RWPE2 (cell line): ENCODE measurements around the gene DNAJC13.
"Not testable (repeated sequence)": the region's sequence is repeated elsewhere in the genome, so short reads cannot be mapped to it uniquely, and the experiment has no call there.

ENCODE experiments used
- ATAC-seq: fragments of 200-7000 bp; cut with Tn5 transposase; 3 replicates; pipeline ENCODE4 v1.9.1; 2021; ENCODE audit warnings: low read depth
- DNase-seq: peaks from one replicate; pipeline ENCODE4 v3.0.0-alpha.2; 2020; ENCODE audit warnings: low spot score
- H3K27ac ChIP-seq: fragments of 450-650 bp; 2 replicates; pipeline ENCODE4 v1.5.1; 2017; ENCODE audit warnings: mild to moderate bottlenecking; ENCODE audit not compliant: poor library complexity, severe bottlenecking
- H3K27me3 ChIP-seq: fragments of 250-450 bp; sonication (Bioruptor Pico); 2 replicates; pipeline ENCODE4 v1.5.1; 2021; ENCODE audit warnings: mild to moderate bottlenecking, moderate library complexity; ENCODE audit not compliant: insufficient read depth, poor library complexity, severe bottlenecking
- H3K36me3 ChIP-seq: fragments of 250-450 bp; sonication (Bioruptor Pico); 2 replicates; pipeline ENCODE4 v1.5.1; 2020; ENCODE audit warnings: low read depth, mild to moderate bottlenecking, moderate library complexity
- H3K4me1 ChIP-seq: fragments of 250-450 bp; sonication (Bioruptor Pico); 2 replicates; pipeline ENCODE4 v1.5.1; 2021; ENCODE audit warnings: mild to moderate bottlenecking, moderate library complexity; ENCODE audit not compliant: insufficient read depth, poor library complexity, severe bottlenecking
- H3K4me3 ChIP-seq: fragments of 250-450 bp; sonication (Bioruptor Pico); 2 replicates; pipeline ENCODE4 v1.5.1; 2021; ENCODE audit warnings: mild to moderate bottlenecking, moderate library complexity; ENCODE audit not compliant: severe bottlenecking
- H3K9me3 ChIP-seq: fragments of 250-450 bp; sonication (Bioruptor Pico); 2 replicates; pipeline ENCODE4 v1.5.1; 2021; ENCODE audit warnings: mild to moderate bottlenecking, moderate library complexity; ENCODE audit not compliant: severe bottlenecking
- TF ChIP-seq, protein P1 (sequence below): fragments of 450-650 bp; IDR thresholded peaks from one replicate; pipeline ENCODE4 v1.5.1; 2017; ENCODE audit warnings: mild to moderate bottlenecking, moderate library complexity; ENCODE audit not compliant: poor library complexity, severe bottlenecking

Gene DNAJC13

DNA sequence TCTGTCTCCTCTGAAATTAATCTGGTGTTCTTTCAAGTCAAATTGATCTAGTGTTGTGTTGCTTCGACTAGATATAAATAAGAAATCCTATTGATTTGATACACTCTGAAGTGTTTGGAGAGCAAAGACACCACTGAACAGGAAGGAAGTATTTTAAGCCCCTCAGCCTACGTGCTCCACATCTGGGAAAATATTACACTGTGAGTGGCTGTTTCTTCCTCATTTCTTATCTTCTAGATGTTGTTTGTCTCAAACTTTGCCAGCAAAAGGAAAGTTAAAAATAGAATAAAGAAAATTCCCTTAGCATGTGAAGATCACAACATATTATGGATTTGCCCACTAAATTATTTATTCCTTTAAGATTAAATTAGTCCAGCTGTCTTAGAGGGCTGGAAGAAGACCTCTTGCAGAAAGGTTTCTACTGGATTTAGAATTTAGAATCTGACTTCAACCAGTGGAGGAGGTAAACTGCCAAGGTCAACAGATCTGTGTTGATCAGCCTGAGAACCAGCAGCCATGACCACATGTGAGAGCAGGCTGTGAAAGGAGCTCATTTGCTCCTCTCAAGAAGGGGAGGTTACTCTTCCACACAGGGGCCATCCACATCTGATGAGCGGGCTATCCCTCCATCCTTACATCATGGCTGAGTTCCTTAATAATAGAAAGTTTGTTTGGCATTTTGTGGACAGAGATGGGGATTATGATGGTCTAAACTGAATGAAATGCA lies 133.4 kb downstream of the DNAJC13 start:
- peaks cover 9% of the 10 kb centered on the region for H3K4me1 ChIP-seq
- H3K9me3 ChIP-seq, result no peaks in the 10 kb centered on the region
- no peak for DNase-seq
- TF ChIP-seq, protein P1, sequence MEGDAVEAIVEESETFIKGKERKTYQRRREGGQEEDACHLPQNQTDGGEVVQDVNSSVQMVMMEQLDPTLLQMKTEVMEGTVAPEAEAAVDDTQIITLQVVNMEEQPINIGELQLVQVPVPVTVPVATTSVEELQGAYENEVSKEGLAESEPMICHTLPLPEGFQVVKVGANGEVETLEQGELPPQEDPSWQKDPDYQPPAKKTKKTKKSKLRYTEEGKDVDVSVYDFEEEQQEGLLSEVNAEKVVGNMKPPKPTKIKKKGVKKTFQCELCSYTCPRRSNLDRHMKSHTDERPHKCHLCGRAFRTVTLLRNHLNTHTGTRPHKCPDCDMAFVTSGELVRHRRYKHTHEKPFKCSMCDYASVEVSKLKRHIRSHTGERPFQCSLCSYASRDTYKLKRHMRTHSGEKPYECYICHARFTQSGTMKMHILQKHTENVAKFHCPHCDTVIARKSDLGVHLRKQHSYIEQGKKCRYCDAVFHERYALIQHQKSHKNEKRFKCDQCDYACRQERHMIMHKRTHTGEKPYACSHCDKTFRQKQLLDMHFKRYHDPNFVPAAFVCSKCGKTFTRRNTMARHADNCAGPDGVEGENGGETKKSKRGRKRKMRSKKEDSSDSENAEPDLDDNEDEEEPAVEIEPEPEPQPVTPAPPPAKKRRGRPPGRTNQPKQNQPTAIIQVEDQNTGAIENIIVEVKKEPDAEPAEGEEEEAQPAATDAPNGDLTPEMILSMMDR, result no peak
- no peak overlapping the region for H3K27ac ChIP-seq
- no peak overlapping the region for H3K4me3 ChIP-seq
- H3K27me3 ChIP-seq, result no peaks in the 10 kb centered on the region
- no peak for ATAC-seq
- H3K36me3 ChIP-seq, result no peaks in the 10 kb centered on the region

DNA sequence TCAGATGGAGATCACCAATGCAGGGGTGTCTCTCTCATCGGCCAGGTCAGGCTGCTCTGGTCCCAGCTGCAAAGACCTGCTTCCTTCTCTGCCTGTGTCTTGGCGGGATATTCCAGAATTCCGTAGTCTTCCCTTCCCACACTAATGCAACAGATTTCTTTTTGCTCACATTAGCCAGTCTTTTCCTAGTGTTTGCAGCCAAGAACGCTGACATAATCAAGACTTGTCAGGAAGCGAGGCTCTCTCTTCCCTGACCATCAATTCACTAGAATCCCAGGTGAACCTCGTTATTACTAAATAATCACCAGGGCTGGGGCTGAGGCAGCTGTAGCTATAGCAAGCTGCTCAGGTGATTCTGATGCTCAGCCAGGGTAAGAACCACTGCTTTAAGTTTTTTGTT lies 136.5 kb downstream of the DNAJC13 start:
- no peak overlapping the region for H3K4me3 ChIP-seq
- DNase-seq (no peak), ATAC-seq (no peak)
- H3K27me3 ChIP-seq, result no peaks in the 10 kb centered on the region
- H3K9me3 ChIP-seq, result no peaks in the 10 kb centered on the region
- H3K36me3 ChIP-seq, result no peaks in the 10 kb centered on the region
- H3K27ac ChIP-seq, result no peak overlapping the region
- TF ChIP-seq, protein P1, result no peak
- peaks cover 9% of the 10 kb centered on the region for H3K4me1 ChIP-seq

DNA sequence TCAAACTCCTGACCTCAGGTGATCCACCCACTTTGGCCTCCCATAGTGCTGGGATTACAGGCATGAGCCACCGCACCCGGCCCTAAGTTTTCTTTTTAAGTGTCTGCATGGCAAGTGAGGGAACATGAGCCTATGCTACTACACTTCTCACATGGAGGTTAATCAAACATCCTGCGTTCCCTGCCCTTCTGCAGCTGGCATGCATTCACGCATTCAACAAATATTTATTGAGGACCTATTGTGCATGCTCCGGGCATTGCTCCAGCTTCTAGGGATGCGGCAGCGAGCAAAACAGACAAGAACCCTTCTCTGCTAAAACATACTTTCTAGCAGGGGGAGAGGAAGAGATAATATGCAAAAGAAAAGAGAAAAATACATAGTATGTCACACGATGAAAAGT lies 137.1 kb downstream of the DNAJC13 start:
- no peak overlapping the region for H3K4me3 ChIP-seq
- H3K9me3 ChIP-seq, result no peaks in the 10 kb centered on the region
- no peaks in the 10 kb centered on the region for H3K36me3 ChIP-seq
- DNase-seq (no peak), ATAC-seq (no peak)
- no peak overlapping the region for H3K27ac ChIP-seq
- H3K27me3 ChIP-seq, result no peaks in the 10 kb centered on the region
- TF ChIP-seq, protein P1, result no peak
- H3K4me1 ChIP-seq, result peaks cover 9% of the 10 kb centered on the region

DNA sequence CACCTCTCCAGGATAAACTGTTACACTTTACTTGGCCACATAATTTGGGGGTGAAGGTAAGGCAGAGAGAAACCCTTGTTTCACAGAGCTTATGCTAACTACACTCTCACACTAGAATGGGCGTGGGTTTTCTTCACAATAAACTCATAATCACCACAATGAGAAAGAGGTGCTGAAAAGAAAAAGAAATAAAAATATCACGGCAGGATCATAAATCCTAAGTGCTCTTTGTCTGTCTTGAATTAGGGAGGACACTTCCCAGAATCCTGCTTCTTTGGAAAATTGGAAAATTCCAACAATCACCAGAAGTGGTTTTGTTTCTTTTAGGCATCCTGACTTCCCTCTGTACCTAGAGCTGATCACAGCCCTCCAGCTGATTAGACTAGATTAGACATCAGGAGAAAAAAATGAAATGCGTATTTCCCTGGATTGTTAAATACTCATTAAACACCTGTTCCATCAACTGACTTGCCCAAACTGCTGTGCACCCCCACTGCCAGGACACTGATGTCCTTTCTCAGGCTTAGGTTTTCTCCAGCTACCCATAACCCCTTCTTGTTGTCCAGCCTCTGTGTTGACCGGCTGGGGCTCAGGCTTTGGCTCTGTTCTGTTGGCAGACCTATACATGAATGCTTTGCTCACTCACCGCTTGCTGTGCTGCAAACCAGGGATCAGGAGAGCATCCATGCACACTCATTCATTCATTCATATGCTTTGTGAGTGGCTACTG lies 138.2 kb downstream of the DNAJC13 start:
- H3K9me3 ChIP-seq, result no peaks in the 10 kb centered on the region
- no peak overlapping the region for H3K4me3 ChIP-seq
- no peaks in the 10 kb centered on the region for H3K36me3 ChIP-seq
- H3K4me1 ChIP-seq, result no peaks in the 10 kb centered on the region
- DNase-seq (no peak), ATAC-seq (no peak)
- no peaks in the 10 kb centered on the region for H3K27me3 ChIP-seq
- H3K27ac ChIP-seq, result no peak overlapping the region
- TF ChIP-seq, protein P1, result no peak

DNA sequence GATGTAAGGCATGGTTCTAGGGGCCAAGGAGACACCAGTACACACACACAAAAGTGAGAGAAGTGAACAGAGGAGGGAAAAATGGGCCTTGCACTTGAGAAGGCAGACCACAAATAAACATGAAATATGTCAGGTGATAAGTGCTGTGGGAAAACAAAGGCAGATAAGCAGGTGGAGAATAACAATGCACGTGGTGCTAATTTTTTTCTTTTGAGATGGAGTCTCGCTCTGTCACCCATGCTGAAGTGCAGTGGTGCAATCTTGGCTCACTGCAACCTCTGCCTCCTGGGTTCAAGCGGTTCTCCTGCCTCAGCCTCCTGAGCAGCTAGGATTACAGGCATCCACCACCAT lies 138.7 kb downstream of the DNAJC13 start:
- not testable (repeated sequence) for H3K9me3 ChIP-seq, H3K27ac ChIP-seq, H3K27me3 ChIP-seq, H3K4me3 ChIP-seq, H3K36me3 ChIP-seq, DNase-seq, H3K4me1 ChIP-seq, ATAC-seq
